ENCODE measurements around the gene POLR1A.

The POLR1A gene

GRCh38 chr2:85981579-85982247 lies 124.0 kb downstream of the POLR1A start:
- DNase-seq (ENCODE audit: low read depth in 2 of 2) = no peak

- DNase-seq (ENCODE audit: low read depth in 2 of 2) = no peak
These were observed 126.6 kb downstream of the POLR1A start for GRCh38 chr2:85978883-85979780.

- DNase-seq (ENCODE audit: low read depth in 2 of 2) = no peak
These were observed 129.4 kb downstream of the POLR1A start for GRCh38 chr2:85976106-85976920.

GRCh38 chr2:85975581-85975980 lies 130.1 kb downstream of the POLR1A start:
- no peak for DNase-seq (ENCODE audit: low read depth in 2 of 2)

GRCh38 chr2:85974390-85974789 lies 131.3 kb downstream of the POLR1A start:
- DNase-seq (ENCODE audit: low read depth in 2 of 2) = no peak

- DNase-seq (ENCODE audit: low read depth in 2 of 2) = no peak
These were observed 133.3 kb downstream of the POLR1A start for GRCh38 chr2:85972355-85972754.

GRCh38 chr2:85971366-85971765 lies 134.3 kb downstream of the POLR1A start:
- DNase-seq (ENCODE audit: low read depth in 2 of 2) = no peak

All from stimulated activated CD8-positive, alpha-beta memory T cell treated with anti-CD3 and anti-CD28 coated beads, Interleukin-7, amount 100 ng/mL, for 1 hour (primary cell).